GM23248 (cell line): ENCODE measurements around the gene MYLIP. TPM values are rescaled to one million over a fixed set of nuclear protein-coding genes. Genes with fewer than 3 reads are reported as not detected.

Experiments
- DNase-seq: peaks from one replicate; pipeline ENCODE4 v3.0.0-alpha.2; 2015
- H2AFZ ChIP-seq: fragments of 200-600 bp; sonication (generic); 2 replicates; pipeline ENCODE4 v1.6.1; 2016; ENCODE audit warnings: antibody characterized with exemption
- H3F3A ChIP-seq: fragments of 200-600 bp; sonication (generic); 2 replicates; pipeline ENCODE4 v1.6.1; 2016; ENCODE audit warnings: mild to moderate bottlenecking, antibody characterized with exemption, mixed run types; ENCODE audit not compliant: insufficient read depth
- H3K27ac ChIP-seq: fragments of 200-600 bp; sonication (generic); 2 replicates; pipeline ENCODE4 v1.5.1; 2016; ENCODE audit warnings: mild to moderate bottlenecking
- H3K27me3 ChIP-seq: fragments of 200-600 bp; sonication (generic); replicated peaks from 2 replicates; pipeline ENCODE4 v1.6.1; 2016; ENCODE audit warnings: mild to moderate bottlenecking; ENCODE audit not compliant: insufficient read depth
- H3K36me3 ChIP-seq: fragments of 200-600 bp; sonication (generic); 2 replicates; pipeline ENCODE4 v1.6.1; 2016; ENCODE audit warnings: low read depth, mild to moderate bottlenecking
- H3K4me1 ChIP-seq: fragments of 200-600 bp; sonication (generic); 2 replicates; pipeline ENCODE4 v1.6.1; 2016; ENCODE audit warnings: mild to moderate bottlenecking; ENCODE audit not compliant: insufficient read depth
- H3K4me2 ChIP-seq: fragments of 200-600 bp; sonication (generic); one replicate; pipeline ENCODE4 v1.6.1; 2016; ENCODE audit warnings: mild to moderate bottlenecking; ENCODE audit not compliant: unreplicated experiment
- H3K4me3 ChIP-seq: fragments of 200-600 bp; sonication (generic); 2 replicates; pipeline ENCODE4 v1.5.1; 2016; ENCODE audit warnings: mild to moderate bottlenecking
- H3K79me2 ChIP-seq: fragments of 200-600 bp; sonication (generic); 2 replicates; pipeline ENCODE4 v1.6.1; 2016; ENCODE audit warnings: mild to moderate bottlenecking; ENCODE audit not compliant: insufficient read depth
- H3K9ac ChIP-seq: fragments of 200-600 bp; sonication (generic); 2 replicates; pipeline ENCODE4 v1.6.1; 2016; ENCODE audit warnings: mild to moderate bottlenecking
- H3K9me2 ChIP-seq: fragments of 200-600 bp; sonication (generic); 2 replicates; pipeline ENCODE4 v1.6.1; 2016; ENCODE audit warnings: mixed run types, mild to moderate bottlenecking, moderate library complexity; ENCODE audit not compliant: insufficient read depth
- H3K9me3 ChIP-seq: fragments of 200-600 bp; sonication (generic); one replicate; pipeline ENCODE4 v1.6.1; 2017; ENCODE audit warnings: low read depth
- H4K20me1 ChIP-seq: fragments of 200-600 bp; sonication (generic); 2 replicates; pipeline ENCODE4 v1.6.0; 2016; ENCODE audit not compliant: insufficient read depth
- EZH2 ChIP-seq: fragments of 200-600 bp; sonication (generic); IDR thresholded peaks from 2 replicates; pipeline ENCODE4 v1.6.1; 2018; ENCODE audit warnings: antibody characterized with exemption, mild to moderate bottlenecking; ENCODE audit not compliant: insufficient read depth, poor library complexity, severe bottlenecking
- EZH2phosphoT487 ChIP-seq: fragments of 200-600 bp; sonication (generic); IDR thresholded peaks from 2 replicates; pipeline ENCODE4 v1.6.1; 2018; ENCODE audit warnings: antibody characterized with exemption, moderate library complexity, mild to moderate bottlenecking, low read depth; ENCODE audit not compliant: insufficient read depth
- WGBS, 2 experiments: methylation state at CpG; one replicate each; pipeline ENCODE4 v1.1.6; 2015 to 2017; ENCODE audit warnings: low lambda C conversion rate in 2 of 2, low coverage in 1 of 2; ENCODE audit errors: missing lambda C conversion rate in 2 of 2; 5-methylcytosine and 5-hydroxymethylcytosine counted together
- in situ Hi-C: fragments of 300-500 bp; cut with MboI; formaldehyde crosslinking; loops from 2 replicates; pipeline ENCODE4 v1.15.0; 2020
- polyA plus RNA-seq: library from polyadenylated mRNA; unstranded; fragments of >200 nt; fragmentation: Nextera tagmentation; extraction: Ambion mirVana; gene quantifications from 2 replicates; pipeline ENCODE4 v1.2.1, GENCODE V29; 2016
- total RNA-seq: library from RNA; depleted of rRNA; stranded (reverse); fragments of >200 nt; shearing (Covaris generic); gene quantifications from 2 replicates; pipeline ENCODE4 v1.2.3, GENCODE V29; 2014

MYLIP gene
- total and polyA plus RNA-seq, 2 experiments from 2014 or later, result 1.7 to 1.9 TPM

- Histone ChIP-seq H3K4me1 (peaks cover 13% of the 10 kb centered on the region), H3K4me2 (no peak overlapping the region), H3F3A (peaks cover 10% of the 10 kb centered on the region), H3K27ac (no peak overlapping the region), H4K20me1 (no peaks in the 10 kb centered on the region), H3K9ac (no peak overlapping the region), H3K9me3 (no peaks in the 10 kb centered on the region), H2AFZ (no peak overlapping the region), H3K79me2 (no peaks in the 10 kb centered on the region), H3K36me3 (no peaks in the 10 kb centered on the region), H3K4me3 (no peak overlapping the region), H3K27me3 (peaks cover 45% of the 10 kb centered on the region), H3K9me2 (no peaks in the 10 kb centered on the region)
- no peak for TF ChIP-seq EZH2phosphoT487
- no peak for TF ChIP-seq EZH2
- DNase-seq, result no peak
- in situ Hi-C loops, result no loop called here
These were observed 12.6 kb downstream of the MYLIP start for GRCh38 chr6:16141514-16141913.

GRCh38 chr6:16145038-16145437 is 16.2 kb downstream of the MYLIP start:
- 89 to 90% methylated on average over 13 of the region's 13 CpGs for WGBS, 2 experiments
- Histone ChIP-seq H3K9ac (no peak overlapping the region), H2AFZ (no peak overlapping the region), H3K4me2 (no peak overlapping the region), H3K4me3 (no peak overlapping the region), H3K9me2 (no peaks in the 10 kb centered on the region), H3K36me3 (no peaks in the 10 kb centered on the region), H3K79me2 (no peaks in the 10 kb centered on the region), H3K27ac (no peak overlapping the region), H4K20me1 (no peaks in the 10 kb centered on the region), H3K9me3 (no peaks in the 10 kb centered on the region), H3K4me1 (no peaks in the 10 kb centered on the region), H3F3A (no peaks in the 10 kb centered on the region), H3K27me3 (peaks cover 24% of the 10 kb centered on the region)
- in situ Hi-C loops, result no loop called here
- no peak for DNase-seq
- TF ChIP-seq EZH2, result no peak
- no peak for TF ChIP-seq EZH2phosphoT487

GRCh38 chr6:16146028-16146427 is 17.1 kb downstream of the MYLIP start:
- Histone ChIP-seq H3K4me2 (no peak overlapping the region), H3K9ac (no peak overlapping the region), H3K79me2 (no peaks in the 10 kb centered on the region), H4K20me1 (no peaks in the 10 kb centered on the region), H3K4me1 (no peaks in the 10 kb centered on the region), H3K36me3 (no peaks in the 10 kb centered on the region), H3K27ac (no peak overlapping the region), H3K4me3 (no peak overlapping the region), H3K27me3 (peaks cover 14% of the 10 kb centered on the region; the same call in 1 of the 2 replicates), H3K9me3 (no peaks in the 10 kb centered on the region), H2AFZ (no peak overlapping the region), H3K9me2 (no peaks in the 10 kb centered on the region), H3F3A (no peaks in the 10 kb centered on the region)
- peak; percentile 42 for DNase-seq
- no peak for TF ChIP-seq EZH2
- no peak for TF ChIP-seq EZH2phosphoT487
- 29 to 42% methylated on average over 4 of the region's 4 CpGs for WGBS, 2 experiments
- in situ Hi-C loops, result no loop called here

- no peak overlapping the region for H3K27ac ChIP-seq
- no peaks in the 10 kb centered on the region for H3K79me2 ChIP-seq
- in situ Hi-C loops, result no loop called here
- peaks cover 8% of the 10 kb centered on the region for H3K27me3 ChIP-seq
- peak; percentile 16 for DNase-seq
- 54 to 64% methylated on average over 8 of the region's 8 CpGs for WGBS, 2 experiments
- H4K20me1 ChIP-seq, result no peaks in the 10 kb centered on the region
- H3K4me1 ChIP-seq, result no peaks in the 10 kb centered on the region
- no peak overlapping the region for H2AFZ ChIP-seq
- H3F3A ChIP-seq, result no peaks in the 10 kb centered on the region
- H3K9ac ChIP-seq, result no peak overlapping the region
- no peaks in the 10 kb centered on the region for H3K9me2 ChIP-seq
- H3K9me3 ChIP-seq, result no peaks in the 10 kb centered on the region
- no peaks in the 10 kb centered on the region for H3K36me3 ChIP-seq
- no peak overlapping the region for H3K4me2 ChIP-seq
- TF ChIP-seq EZH2 (no peak), EZH2phosphoT487 (no peak)
- H3K4me3 ChIP-seq, result no peak overlapping the region
These were observed 17.7 kb downstream of the MYLIP start for GRCh38 chr6:16146527-16146955.

- H3K27me3 ChIP-seq, result peaks cover 4% of the 10 kb centered on the region; the same call in 1 of the 2 replicates
- in situ Hi-C loops, result no loop called here
These were observed 19.6 kb downstream of the MYLIP start for GRCh38 chr6:16148498-16148897.

More at GRCh38 chr6:16148498-16148897, 19.6 kb downstream of the MYLIP start:
- Histone ChIP-seq H2AFZ (no peak overlapping the region), H3K27ac (no peak overlapping the region), H3K36me3 (no peaks in the 10 kb centered on the region), H4K20me1 (no peaks in the 10 kb centered on the region), H3K9me2 (no peaks in the 10 kb centered on the region), H3K9ac (no peak overlapping the region), H3K4me2 (no peak overlapping the region), H3F3A (no peaks in the 10 kb centered on the region), H3K4me1 (no peaks in the 10 kb centered on the region), H3K79me2 (no peaks in the 10 kb centered on the region), H3K9me3 (no peaks in the 10 kb centered on the region), H3K4me3 (no peak overlapping the region)
- no peak for TF ChIP-seq EZH2phosphoT487
- no peak for DNase-seq
- WGBS, 2 experiments, result 58 to 63% methylated on average over 2 of the region's 2 CpGs
